ENCODE data around the gene GPRC5A.
"Not testable (repeated sequence)": the region's sequence is repeated elsewhere in the genome, so short reads cannot be mapped to it uniquely, and the experiment has no call there.

GPRC5A gene, protein sequence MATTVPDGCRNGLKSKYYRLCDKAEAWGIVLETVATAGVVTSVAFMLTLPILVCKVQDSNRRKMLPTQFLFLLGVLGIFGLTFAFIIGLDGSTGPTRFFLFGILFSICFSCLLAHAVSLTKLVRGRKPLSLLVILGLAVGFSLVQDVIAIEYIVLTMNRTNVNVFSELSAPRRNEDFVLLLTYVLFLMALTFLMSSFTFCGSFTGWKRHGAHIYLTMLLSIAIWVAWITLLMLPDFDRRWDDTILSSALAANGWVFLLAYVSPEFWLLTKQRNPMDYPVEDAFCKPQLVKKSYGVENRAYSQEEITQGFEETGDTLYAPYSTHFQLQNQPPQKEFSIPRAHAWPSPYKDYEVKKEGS

GRCh38 chr12:12891080-12891880, at the start of gene GPRC5A:
TSS of gene GPRC5A (plus strand) at chr12:12891562. CDS start at chr12:12908250, 16,688 bp downstream.
- DNase-seq: peak; percentile 21

GRCh38 chr12:12845794-12846243, 45.5 kb upstream of the GPRC5A start:
- no peak for DNase-seq

- DNase-seq: not testable (repeated sequence)
Observed at GRCh38 chr12:12846780-12847179, 44.6 kb upstream of the GPRC5A start.

DNA sequence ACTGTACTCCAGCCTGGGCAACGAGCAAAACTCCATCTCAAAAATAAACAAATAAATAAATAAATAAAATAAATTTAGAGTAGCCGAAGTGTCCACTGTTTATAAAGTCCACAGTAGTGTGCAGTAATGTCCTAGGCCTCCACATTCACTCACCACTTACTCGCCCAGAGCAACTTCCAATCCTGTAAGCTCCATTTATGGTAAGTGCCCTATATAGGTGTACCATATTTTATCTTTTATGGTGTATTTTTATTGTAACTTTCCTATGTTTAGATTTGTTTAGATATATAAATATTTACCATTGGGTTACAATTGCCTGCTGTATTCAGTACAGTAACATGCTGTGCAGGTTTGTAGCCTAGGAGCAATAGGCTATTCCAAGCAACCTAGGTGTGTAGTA, 37.9 kb upstream of the GPRC5A start:
- no peak for DNase-seq

DNA sequence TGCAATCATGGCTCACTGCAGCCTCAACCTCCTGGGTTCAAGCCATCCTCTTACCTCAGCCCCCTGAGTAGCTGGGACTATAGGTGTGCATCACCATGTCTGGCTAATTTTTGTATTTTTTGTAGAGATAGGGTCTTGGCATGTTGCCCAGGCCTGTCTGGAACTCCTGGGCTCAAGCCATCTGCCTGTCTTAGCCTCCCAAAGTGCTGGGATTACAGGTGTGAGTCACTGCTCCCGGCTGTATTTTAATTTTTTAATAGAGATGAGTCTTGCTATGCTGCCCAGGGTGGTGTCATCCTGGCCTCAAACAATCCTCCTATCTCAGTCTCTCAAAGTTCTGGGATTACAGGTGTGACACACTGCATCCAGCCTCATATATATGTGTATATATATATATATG, 31.7 kb upstream of the GPRC5A start:
- no peak for DNase-seq

DNA sequence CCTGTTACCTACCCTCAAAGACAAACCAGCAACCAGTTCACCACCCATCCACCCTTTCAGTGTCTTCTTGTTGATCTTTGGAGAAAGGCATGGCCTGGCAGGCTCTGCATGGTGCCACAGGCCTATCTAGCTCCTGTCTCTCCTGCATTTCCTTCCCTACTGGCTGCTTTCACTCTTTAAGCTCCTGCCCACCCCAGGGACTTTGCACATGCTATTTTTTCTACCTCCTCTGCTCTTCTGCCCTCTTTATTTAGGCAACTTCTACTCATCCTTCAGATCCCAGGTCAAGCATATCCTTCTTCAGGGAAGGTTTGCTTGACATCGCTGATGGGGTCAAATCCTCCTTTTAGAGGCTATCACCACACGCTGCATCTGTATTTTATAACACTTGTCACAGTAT, 27.1 kb upstream of the GPRC5A start:
- DNase-seq: no peak

- DNase-seq: no peak
Observed at GRCh38 chr12:12868477-12869235, 22.7 kb upstream of the GPRC5A start.

- DNase-seq: no peak
Observed at GRCh38 chr12:12870465-12870864, 20.9 kb upstream of the GPRC5A start.

GRCh38 chr12:12871587-12872138, 19.7 kb upstream of the GPRC5A start:
- no peak for DNase-seq

DNA sequence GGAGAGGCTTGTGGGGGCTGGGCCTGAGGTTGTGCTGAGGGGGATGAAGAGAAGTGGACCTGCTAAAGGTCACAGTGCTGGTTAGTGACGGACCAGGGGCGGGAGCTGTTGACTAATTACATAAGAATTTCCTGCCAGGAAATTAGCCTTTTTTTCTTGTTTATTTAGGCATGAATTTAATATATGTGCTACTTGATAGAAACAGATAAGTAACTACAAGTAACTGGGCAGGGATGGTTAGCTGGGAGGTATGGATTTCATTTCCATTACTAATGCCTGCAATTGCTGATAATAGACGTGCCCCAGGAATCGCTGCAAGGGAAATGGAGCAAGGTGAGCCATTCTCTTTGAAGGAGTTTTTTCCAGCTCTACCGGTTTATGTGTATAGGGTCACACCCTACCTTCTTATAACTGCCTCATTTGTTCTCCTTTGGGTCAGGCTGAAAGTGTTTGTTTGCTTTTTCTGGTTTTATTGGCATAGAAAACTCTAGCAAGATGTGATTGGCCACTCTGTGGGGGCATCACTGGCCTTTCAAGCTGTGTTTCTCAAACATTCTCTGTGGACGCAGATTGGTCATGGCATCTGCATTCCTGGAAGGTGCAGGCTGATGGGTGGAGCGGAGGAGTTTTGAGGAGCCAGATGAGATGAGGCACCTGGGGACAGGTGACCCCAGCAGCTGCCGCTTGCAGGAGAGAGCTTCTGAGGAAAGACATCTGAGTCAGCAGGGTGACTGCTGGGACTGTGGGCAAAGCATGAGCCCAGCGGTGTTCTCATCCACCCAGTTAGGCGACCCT, 19.0 kb upstream of the GPRC5A start:
- no peak for DNase-seq

DNA sequence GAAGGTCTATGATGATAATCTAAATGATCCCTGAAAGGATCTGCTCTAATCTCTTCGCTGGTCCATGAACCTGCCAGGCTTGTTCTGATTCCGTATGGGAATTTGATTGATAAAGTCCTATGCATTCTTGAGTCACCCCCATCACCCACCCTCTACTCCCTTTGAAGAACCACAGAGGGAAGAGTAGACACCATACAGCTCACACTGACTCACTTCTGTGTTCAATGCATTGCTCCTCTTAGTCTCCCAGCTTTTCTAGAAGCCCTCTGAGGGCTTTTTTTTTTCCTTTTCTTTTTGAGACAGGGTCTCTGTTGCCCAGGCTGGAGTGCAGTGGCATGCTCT, 18.5 kb upstream of the GPRC5A start:
- no peak for DNase-seq

DNA sequence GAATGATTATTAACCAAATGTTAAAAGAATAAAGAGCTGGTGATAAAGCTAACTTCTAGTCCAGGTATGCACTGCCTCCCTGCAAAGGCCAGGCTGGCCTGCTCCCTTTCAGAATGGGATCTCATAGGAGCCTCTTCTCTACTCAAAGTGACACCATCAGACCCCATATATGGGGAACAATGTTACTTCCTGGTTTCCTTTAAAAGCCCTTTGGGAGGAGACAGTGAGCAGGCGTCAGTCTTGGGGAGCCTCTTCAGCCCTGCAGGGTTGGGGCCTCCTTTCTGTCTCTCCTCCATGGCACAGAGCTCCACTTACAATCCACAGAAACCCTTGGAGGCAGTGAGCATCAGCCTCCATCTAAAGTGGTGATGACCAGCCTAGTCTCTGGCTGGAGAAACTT, 17.3 kb upstream of the GPRC5A start:
- DNase-seq: no peak

DNA sequence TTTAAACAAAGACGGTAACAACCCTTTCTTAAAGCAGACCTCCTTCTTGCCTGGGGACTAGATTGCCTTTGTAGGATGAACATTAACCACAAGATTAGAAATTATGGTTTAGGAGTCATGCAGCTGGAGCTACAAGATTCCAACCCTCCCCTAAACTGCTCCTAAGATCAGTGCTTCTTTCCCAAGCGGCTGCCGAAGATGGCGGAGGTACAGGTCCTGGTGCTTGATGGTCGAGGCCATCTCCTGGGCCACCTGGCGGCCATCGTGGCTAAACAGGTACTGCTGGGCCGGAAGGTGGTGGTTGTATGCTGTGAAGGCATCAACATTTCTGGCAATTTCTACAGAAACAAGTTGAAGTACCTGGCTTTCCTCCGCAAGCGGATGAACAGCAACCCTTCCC, 16.1 kb upstream of the GPRC5A start:
- DNase-seq: not testable (repeated sequence)

GRCh38 chr12:12877153-12877768, 14.1 kb upstream of the GPRC5A start:
- no peak for DNase-seq

DNA sequence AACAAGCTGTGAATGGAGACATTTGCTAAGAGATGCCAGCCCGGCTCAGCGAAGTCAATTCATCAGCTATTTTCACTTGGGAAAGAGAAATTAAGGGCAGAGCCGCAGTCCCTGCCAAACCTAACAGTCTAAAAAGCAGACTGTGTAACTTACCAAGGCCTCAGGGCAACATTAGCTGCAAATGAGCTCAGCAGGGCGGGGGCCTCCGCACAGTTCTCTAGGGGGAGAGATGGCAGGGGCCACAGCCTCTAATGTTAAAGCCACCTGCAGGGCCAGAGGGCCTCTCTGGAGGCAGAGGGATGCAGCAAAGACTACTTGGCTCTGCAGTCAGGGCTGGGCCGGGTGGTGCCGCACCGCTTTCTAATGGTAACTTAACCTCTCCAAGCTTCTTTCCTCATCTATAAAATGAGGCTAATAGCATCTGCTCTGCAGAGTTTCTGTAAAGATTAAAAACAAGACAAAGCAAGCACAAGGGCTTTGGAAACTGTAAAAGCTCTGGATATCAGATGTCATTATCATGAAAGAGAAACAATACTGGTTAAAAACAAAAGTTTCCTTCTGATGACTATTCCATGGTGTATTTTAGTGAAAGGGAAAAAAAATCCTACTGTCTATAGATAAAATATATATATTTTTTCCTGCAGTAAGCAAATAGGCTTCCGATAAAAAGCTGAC, 13.4 kb upstream of the GPRC5A start:
- no peak for DNase-seq

- no peak for DNase-seq
Observed at GRCh38 chr12:12880537-12880936, 10.8 kb upstream of the GPRC5A start.

GRCh38 chr12:12881151-12881909, 10.0 kb upstream of the GPRC5A start:
- no peak for DNase-seq

DNA sequence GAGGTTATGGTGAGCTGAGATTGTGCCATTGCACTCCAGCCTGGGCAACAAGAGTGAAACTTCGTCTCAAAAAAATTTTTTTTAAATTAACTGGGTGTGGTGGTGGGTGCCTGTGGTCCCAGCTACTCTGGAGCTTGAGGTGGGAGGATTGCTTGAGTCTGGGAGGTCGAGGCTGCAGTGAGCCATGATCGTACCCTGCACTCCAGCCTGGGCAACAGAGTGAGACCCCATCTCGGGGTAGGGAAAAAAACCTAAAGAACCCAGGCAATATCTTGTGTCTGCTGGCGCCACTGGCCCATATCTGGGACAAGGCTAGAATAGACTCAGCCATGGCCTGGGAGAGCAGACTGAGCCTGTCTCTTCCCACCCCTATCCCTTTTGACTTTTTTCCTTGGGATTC, 9.1 kb upstream of the GPRC5A start:
- no peak for DNase-seq

GRCh38 chr12:12883369-12884001, 7.9 kb upstream of the GPRC5A start:
- DNase-seq: no peak

All from stimulated activated CD4-positive, alpha-beta T cell treated with anti-CD3 and anti-CD28 coated beads, Interleukin-12 subunit alpha, Interleukin-12 subunit beta, amount 100 ng/mL, for 4 hours (primary cell).